Activated CD4-positive, alpha-beta T cell treated with anti-CD3 and anti-CD28 coated beads, Interleukin-2, Interleukin-6, amounts not matched to agents 100 ng/mL and 50 ng/mL, durations not matched to agents 16 hours and 8 hours (primary cell): ENCODE measurements around the gene ZC3H4.

Source experiments
- DNase-seq: peaks from one replicate; pipeline ENCODE4 v3.0.0-alpha.2; 2020

The ZC3H4 gene

GRCh38 chr19:47018923-47019322 is 94.7 kb downstream of the ZC3H4 start:
- DNase-seq: no peak
